Activated CD4-positive, alpha-beta T cell treated with anti-CD3 and anti-CD28 coated beads, Interleukin-2, amount 50 U/mL, for 4 hours (primary cell): ENCODE measurements around the gene CSTB.
A peak's percentile ranks its signal among the peaks of the same experiment; 100 is the strongest.
"Not testable (repeated sequence)": the region's sequence is repeated elsewhere in the genome, so short reads cannot be mapped to it uniquely, and the experiment has no call there.

Source experiments
- DNase-seq, 2 experiments: peaks; one replicate each; pipeline ENCODE4 v3.0.0-alpha.2; 2020

Gene CSTB

GRCh38 chr21:43775795-43776430, at the start of gene CSTB:
TSS of gene CSTB (minus strand) at chr21:43776308. CDS start at chr21:43776269, 39 bp downstream.
- peak; percentile 81 to 84 for DNase-seq

GRCh38 chr21:43825242-43825935, 49.3 kb upstream of the CSTB start:
- DNase-seq: no peak

GRCh38 chr21:43824333-43825241, 48.5 kb upstream of the CSTB start:
- no peak for DNase-seq

GRCh38 chr21:43822741-43823140, 46.6 kb upstream of the CSTB start:
- DNase-seq: not testable (repeated sequence)

GRCh38 chr21:43822166-43822565, 46.1 kb upstream of the CSTB start:
- not testable (repeated sequence) for DNase-seq

GRCh38 chr21:43820466-43820865, 44.4 kb upstream of the CSTB start:
- no peak for DNase-seq

- DNase-seq: no peak
Observed at GRCh38 chr21:43819511-43820405, 43.6 kb upstream of the CSTB start.

- no peak for DNase-seq
Observed at GRCh38 chr21:43818685-43819084, 42.6 kb upstream of the CSTB start.

- no peak for DNase-seq
Observed at GRCh38 chr21:43817157-43818086, 41.3 kb upstream of the CSTB start.

- DNase-seq: no peak
Observed at GRCh38 chr21:43816611-43817071, 40.5 kb upstream of the CSTB start.

- DNase-seq: no peak
Observed at GRCh38 chr21:43815991-43816390, 39.9 kb upstream of the CSTB start.

GRCh38 chr21:43815107-43815613, 39.1 kb upstream of the CSTB start:
- no peak for DNase-seq

GRCh38 chr21:43814215-43815106, 38.4 kb upstream of the CSTB start:
- DNase-seq: no peak

GRCh38 chr21:43813656-43813980, 37.5 kb upstream of the CSTB start:
- no peak for DNase-seq

- DNase-seq: no peak
Observed at GRCh38 chr21:43812957-43813655, 37.0 kb upstream of the CSTB start.

- DNase-seq: no peak
Observed at GRCh38 chr21:43812139-43812821, 36.2 kb upstream of the CSTB start.

- no peak for DNase-seq
Observed at GRCh38 chr21:43811262-43812105, 35.4 kb upstream of the CSTB start.
